ENCODE data around the gene KERA.

KERA gene

DNA sequence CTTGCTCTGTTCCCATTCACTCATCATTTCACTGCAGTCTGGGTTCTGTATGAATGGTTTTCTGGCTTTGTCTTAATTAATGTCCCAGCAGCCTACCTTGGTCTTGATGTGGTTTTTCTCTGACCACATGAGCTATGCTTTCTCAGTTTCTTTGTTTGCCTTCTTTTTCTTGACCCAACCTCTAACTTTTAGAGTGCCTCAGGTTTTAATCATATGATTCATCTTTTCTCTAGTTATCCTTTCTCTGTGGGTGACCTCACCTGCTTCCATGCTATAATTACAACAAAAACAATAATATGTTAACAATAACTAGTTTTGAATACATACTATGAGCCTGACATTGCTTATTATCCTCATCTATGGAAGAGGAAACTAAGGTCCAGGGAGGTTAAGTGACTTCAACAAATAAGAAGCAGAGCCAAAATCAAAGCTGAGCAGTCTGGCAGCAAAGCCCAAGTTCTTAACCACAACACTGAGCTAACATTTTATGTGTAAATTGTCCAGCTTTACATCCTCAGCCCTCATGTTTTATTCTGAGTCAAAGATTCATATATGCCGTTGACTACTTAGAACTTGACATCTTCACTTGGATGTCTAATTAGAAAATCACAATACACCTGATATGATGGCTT, 48.4 kb downstream of the KERA start:
- DNase-seq (ENCODE audit: low read depth) = no peak

GRCh38 chr12:91007531-91008290, 50.1 kb downstream of the KERA start:
- DNase-seq (ENCODE audit: low read depth) = no peak

DNA sequence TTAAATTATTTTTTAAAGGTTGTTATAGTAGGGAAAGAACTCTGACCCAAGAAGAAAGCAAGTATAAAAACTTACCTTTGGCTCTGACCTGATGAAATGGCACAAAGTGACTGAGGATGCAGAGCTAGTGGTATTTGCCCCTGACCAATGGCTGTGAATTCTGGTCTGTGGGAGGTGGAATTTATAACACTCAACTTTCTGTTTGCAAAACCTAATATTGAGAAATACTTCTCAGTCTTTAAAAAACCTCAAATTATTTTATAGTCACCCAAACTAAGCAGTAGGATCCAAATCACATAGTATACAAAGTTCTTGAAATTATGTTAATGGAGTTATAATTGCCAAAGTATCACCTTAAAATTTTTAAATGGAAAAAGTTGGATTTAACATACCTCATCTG, 53.0 kb downstream of the KERA start, which contains the start of gene EPYC:
Gene EPYC, minus strand, starts transcription at position 101 of the 400 bp plus-strand sequence. CDS start 2,407 bp downstream, outside the sequence.
- no peak for DNase-seq (ENCODE audit: low read depth)

DNA sequence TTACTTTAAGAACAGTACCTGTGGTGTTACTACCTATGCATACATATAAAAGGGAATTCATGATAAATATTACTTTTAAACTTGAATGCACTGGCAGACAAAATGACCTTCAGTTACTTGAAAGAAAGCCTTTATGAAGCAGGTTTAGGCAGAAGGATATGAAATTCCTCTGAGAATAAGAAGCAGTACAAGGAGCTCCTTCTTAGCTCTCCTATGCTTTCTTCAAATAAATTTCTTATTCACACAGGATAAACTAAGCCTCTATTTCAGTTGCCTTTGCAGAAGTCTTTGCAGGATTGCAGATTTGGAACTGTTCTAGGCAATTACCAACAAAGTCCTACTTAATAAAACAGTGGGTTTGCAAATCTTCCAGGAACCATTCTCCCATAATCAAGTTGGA, 54.1 kb downstream of the KERA start:
- DNase-seq (ENCODE audit: low read depth) = no peak

GRCh38 chr12:91001306-91001705, 56.5 kb downstream of the KERA start:
- no peak for DNase-seq (ENCODE audit: low read depth)
